G401.6 (cell line): ENCODE data around the gene C9orf153.
"Not testable (repeated sequence)": the region's sequence is repeated elsewhere in the genome, so short reads cannot be mapped to it uniquely, and the experiment has no call there.

Experiments used
- FAIRE-seq: peaks from 2 replicates; lab custom pipeline; 2012; peaks lifted over from hg19 to GRCh38; lab: Jason Lieb, UNC

The C9orf153 gene

GRCh38 chr9:86259557-86259956, at the start of gene C9orf153:
Gene C9orf153 (minus strand): TSS chr9:86259657. CDS start chr9:86229603, 30,054 bp downstream.
- FAIRE-seq = no peak

- FAIRE-seq = no peak
Measured at GRCh38 chr9:86308687-86309086, 49.2 kb upstream of the C9orf153 start.

GRCh38 chr9:86304236-86304730, 44.8 kb upstream of the C9orf153 start:
- no peak for FAIRE-seq

GRCh38 chr9:86303316-86303975, 44.0 kb upstream of the C9orf153 start:
- FAIRE-seq = no peak

- FAIRE-seq = no peak
Measured at GRCh38 chr9:86301686-86302085, 42.2 kb upstream of the C9orf153 start.

GRCh38 chr9:86300701-86301100, 41.2 kb upstream of the C9orf153 start:
- FAIRE-seq = no peak

- no peak for FAIRE-seq
Measured at GRCh38 chr9:86298873-86299272, 39.4 kb upstream of the C9orf153 start.

- not testable (repeated sequence) for FAIRE-seq
Measured at GRCh38 chr9:86290341-86290740, 30.9 kb upstream of the C9orf153 start.

- peak; percentile 42 for FAIRE-seq
Measured at GRCh38 chr9:86288499-86289198, 29.2 kb upstream of the C9orf153 start.

GRCh38 chr9:86287013-86287412, 27.6 kb upstream of the C9orf153 start:
- peak; percentile 50 for FAIRE-seq

GRCh38 chr9:86286278-86286677, 26.8 kb upstream of the C9orf153 start:
- FAIRE-seq = no peak

DNA sequence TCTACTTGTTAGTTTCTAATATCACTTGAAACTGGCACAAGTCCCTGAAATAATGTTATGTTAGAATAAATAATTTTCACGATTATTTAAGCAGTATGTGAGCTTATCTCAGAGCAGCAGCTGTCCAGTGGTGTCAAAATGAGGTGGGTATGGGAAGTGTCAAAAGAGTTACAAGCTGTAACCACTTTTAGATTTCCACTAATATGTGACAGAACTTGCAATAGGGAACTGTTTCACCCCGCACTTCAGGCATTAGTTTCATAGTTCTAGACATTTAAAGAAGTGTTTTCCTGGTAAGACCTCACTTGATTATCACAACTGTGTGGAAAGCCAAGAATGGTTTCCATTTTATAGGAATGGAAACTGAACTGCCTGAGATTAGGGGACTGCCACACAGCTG, 25.8 kb upstream of the C9orf153 start:
- FAIRE-seq = no peak

DNA sequence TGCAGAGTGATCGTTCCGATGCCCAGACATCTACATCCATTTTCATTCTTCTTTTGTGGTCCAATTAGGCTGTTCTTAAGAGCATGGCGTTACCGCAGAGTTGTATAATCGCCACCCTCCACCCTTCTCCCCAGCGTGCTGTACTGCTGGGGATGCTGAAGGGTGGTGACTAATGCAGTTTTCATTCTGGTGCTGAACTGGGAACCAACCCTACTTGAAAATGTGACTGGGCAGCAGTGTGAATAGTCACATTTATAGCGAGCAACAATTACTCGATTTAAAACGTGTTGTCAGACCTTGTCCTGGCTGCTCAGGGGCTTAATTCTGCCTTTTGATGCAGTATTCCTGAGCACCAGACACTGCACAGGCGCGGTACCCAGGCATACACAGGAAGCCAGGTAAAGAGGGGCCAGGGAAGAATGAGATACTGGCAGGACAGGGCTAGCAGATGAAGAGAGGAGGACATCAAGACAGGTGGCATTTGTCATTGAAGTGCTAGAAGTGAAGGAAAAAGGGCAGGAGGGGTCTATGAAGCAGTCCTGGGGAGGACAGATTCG, 23.6 kb upstream of the C9orf153 start:
- FAIRE-seq = no peak

DNA sequence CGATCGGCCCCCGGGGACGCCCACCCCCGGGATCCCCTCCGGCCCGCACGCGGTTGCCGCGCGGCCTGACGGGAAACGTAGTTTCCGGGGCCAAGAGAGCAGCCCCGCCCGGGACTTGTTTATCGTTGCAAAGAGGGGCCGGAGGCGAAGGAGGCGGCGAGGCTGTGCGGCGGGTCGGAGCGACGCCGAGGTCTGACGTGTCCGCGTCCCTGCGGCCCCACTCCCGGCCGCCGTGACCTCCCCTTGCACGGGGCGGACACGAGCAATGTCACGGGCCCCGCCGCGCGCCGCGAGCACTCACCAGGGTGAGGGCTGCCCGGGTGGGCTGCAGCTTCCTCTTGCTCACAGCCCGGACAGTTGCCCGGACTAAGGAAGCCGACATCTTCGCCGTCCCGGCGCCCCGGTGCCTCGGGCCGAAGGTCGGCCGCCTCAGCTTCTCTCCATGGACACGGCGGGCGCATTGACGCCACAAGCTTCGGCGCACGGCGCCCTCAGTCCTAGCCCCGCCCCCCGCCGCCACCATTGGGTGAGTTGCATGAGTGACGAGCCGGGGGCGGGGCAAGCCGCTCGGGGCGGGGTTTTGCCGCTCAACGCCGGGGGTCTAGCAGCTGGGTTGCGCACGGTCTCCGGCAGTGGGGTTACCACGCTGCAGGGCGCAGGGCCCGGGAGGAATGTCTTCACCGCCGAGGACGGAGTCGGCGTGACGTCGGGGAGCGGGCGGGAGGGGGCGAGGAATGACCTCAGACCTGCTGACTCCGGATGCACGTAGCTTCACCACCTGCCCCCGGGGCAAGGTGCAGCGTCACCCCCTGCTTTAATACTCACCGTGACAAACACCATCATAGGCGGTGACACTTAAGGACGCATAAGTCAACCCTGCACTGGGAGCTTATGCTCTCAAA, 22.9 kb upstream of the C9orf153 start, which contains the start of gene ISCA1:
ISCA1 (minus strand) TSS at position 462 of the 902 bp plus-strand sequence; CDS start at position 382, 80 bp downstream.
- FAIRE-seq = no peak

GRCh38 chr9:86281593-86282076, 22.2 kb upstream of the C9orf153 start:
- FAIRE-seq = no peak

- no peak for FAIRE-seq
Measured at GRCh38 chr9:86280580-86280979, 21.1 kb upstream of the C9orf153 start.

DNA sequence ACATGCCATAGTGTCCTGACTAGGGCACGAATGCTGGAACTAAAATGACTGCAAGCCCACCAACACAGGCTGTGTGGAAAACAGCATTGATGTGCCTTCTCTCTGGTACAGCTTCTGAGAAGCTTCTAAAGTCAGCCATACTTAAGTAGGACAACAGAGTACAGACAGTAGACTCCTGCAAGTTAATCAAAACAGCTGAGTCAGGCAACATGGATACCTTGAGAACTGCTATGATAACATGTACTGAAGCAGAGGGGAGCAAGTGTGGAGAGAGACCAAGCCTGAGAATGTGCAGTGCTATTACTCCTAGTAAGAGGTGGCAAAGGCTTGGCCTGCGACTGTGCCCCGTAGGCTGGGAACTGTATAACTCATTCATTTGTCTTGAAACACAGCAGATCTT, 20.4 kb upstream of the C9orf153 start:
- no peak for FAIRE-seq

- FAIRE-seq = no peak
Measured at GRCh38 chr9:86277072-86277471, 17.6 kb upstream of the C9orf153 start.

DNA sequence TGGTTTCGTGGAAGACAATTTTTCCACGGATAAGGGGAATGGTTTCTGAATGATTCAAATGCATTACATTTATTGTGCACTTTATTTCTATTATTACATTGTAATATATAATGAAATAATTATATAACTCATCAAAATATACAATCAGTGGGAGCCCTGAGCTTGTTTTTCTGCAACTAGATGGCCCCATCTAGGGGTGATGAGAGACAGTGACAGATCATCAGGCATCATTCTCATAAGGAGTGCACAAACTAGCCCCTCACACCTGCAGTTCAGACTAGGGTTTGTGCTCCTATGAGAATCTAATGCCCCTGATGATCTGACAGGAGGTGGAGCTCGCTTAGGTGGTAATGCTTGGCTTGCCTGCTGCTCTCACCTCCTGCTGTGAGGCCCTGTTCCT, 16.5 kb upstream of the C9orf153 start:
- no peak for FAIRE-seq

- FAIRE-seq = no peak
Measured at GRCh38 chr9:86274821-86275643, 15.6 kb upstream of the C9orf153 start.

DNA sequence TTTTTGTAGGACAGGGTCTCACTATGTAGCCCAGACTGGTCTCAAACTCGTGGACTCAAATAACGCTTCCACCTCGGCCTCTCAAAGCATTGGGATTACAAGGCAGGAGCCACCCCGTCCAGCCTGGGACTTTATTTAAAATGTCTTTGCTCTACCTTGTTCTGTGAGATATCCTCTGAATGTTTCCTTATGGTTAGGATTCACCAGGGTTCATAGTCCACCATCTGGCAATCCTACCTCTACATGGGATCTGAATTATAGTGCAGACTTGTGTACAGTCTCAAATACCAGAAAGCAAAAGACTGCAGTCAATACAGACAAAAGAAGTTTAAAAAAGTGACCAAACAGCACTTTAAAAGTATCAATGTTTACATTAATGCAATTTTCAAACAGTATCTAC, 12.8 kb upstream of the C9orf153 start:
- no peak for FAIRE-seq
